ENCODE measurements around the gene SYNJ1. TPM values are rescaled to one million over a fixed set of nuclear protein-coding genes. Genes with fewer than 3 reads are reported as not detected.
A peak's percentile ranks its signal among the peaks of the same experiment; 100 is the strongest.

The SYNJ1 gene
- total and polyA plus RNA-seq, 12 donors, result 5.0 to 19.4 (median 10.9) TPM

DNA sequence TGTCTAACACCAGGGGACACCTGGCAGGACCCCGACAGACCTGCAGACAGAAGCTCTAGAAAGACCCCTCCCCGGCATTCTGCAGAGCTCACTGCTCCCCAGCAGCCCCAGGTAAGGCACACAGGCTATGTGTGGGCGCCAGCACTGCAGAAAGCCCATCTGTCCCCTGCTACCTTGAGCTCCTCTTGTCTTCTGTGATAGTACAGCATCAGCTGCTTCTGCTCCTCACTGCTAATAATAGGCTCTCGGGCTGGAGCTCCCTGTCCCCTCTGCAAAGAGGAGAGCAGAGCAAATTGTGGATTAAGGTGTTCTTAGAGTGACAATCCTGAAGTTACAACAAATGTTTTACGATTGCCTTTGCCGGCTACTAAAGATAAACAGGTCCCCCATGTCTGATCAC lies 125.7 kb downstream of the SYNJ1 start:
- DNase-seq, result no peak
- H3K4me1 ChIP-seq (replicated peaks in 1 of 2), result no peaks in the 10 kb centered on the region

DNA sequence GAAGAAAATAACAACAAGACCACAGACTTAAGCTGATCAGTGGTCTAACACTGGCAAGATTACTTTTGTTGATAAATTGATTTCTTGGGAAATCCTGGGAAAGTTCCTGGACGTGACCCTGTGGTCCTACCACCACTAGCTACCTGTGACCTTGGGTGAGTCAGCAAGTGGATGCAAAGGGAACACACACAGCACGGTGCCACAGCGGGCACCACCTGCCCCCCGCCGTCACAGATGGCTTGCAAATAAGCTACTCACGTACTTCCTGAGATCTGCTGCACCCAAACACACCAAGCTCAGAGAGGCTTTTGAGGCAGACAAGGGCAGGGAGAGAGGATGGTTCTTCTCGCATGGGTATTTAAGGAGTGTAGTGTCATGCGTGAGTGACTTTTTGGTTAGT lies 128.3 kb downstream of the SYNJ1 start:
- peak in 5 of 7 donors; percentile 24 to 58 (median 41) for DNase-seq
- Histone ChIP-seq H3K4me3 (no peak overlapping the region), H3K27me3 (no peaks in the 10 kb centered on the region), H3K27ac (no peak overlapping the region), H3K4me1 (replicated peaks in 1 of 2) (no peaks in the 10 kb centered on the region), H3K9me3 (replicated peaks in 1 of 3) (no peaks in the 10 kb centered on the region), H3K36me3 (replicated peaks in 1 of 2) (peaks cover 0 to 43% of the 10 kb centered on the region in 2 donors)
- 59 to 74% (median 70%) methylated on average over 4 to 8 of the region's 8 CpGs for WGBS, 4 donors
- TF ChIP-seq, protein P1, sequence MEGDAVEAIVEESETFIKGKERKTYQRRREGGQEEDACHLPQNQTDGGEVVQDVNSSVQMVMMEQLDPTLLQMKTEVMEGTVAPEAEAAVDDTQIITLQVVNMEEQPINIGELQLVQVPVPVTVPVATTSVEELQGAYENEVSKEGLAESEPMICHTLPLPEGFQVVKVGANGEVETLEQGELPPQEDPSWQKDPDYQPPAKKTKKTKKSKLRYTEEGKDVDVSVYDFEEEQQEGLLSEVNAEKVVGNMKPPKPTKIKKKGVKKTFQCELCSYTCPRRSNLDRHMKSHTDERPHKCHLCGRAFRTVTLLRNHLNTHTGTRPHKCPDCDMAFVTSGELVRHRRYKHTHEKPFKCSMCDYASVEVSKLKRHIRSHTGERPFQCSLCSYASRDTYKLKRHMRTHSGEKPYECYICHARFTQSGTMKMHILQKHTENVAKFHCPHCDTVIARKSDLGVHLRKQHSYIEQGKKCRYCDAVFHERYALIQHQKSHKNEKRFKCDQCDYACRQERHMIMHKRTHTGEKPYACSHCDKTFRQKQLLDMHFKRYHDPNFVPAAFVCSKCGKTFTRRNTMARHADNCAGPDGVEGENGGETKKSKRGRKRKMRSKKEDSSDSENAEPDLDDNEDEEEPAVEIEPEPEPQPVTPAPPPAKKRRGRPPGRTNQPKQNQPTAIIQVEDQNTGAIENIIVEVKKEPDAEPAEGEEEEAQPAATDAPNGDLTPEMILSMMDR (IDR thresholded peaks at IDR 0.05), result no peak
- TF ChIP-seq POLR2A (IDR thresholded peaks at IDR 0.05), result no peak
- intact Hi-C loops (cut with DNase I), result loop anchor here in 1 of 2 donors (10.0 kb wide), 1 partner anchor 195 kb away; no protein-coding TSS in a partner anchor

More for the DNA sequence above, 125.7 kb downstream of the SYNJ1 start:
- no peak overlapping the region for H3K27ac ChIP-seq
- intact Hi-C loops (cut with DNase I), result loop anchor here in 1 of 2 donors (5.0 kb wide), 1 partner anchor 205 kb away; no protein-coding TSS in a partner anchor
- TF ChIP-seq, protein P1 (IDR thresholded peaks at IDR 0.05), result no peak
- no peak for TF ChIP-seq POLR2A (IDR thresholded peaks at IDR 0.05)
- peaks cover 0 to 69% of the 10 kb centered on the region in 2 donors for H3K36me3 ChIP-seq (replicated peaks in 1 of 2)
- H3K9me3 ChIP-seq (replicated peaks in 1 of 3), result no peaks in the 10 kb centered on the region
- no peak overlapping the region for H3K4me3 ChIP-seq
- 92 to 98% (median 93%) methylated on average over 5 to 6 of the region's 6 CpGs for WGBS, 4 donors
- no peaks in the 10 kb centered on the region for H3K27me3 ChIP-seq

DNA sequence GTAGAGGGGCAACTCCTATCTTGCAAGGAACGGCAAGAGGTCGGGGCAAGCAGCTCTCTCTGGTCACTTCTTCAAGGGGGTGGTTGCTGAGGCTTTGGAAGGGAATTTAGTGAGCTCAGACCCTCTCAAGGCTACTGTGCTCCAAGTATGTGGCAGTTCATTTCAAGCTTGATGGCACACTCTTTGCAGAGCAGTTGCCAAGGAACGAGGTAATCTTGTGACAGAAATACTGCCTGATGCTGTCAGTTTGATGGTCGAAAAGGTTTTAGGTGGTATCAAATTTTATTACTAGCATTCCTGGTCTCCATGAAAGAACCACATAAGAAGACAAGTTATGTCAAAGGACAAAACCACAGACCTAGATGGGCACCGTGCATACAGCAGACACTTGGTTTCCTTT lies 128.7 kb downstream of the SYNJ1 start:
- TF ChIP-seq, protein P1 (IDR thresholded peaks at IDR 0.05), result no peak
- no peak for TF ChIP-seq POLR2A (IDR thresholded peaks at IDR 0.05)
- H3K9me3 ChIP-seq (replicated peaks in 1 of 3), result no peaks in the 10 kb centered on the region
- H3K27me3 ChIP-seq, result no peaks in the 10 kb centered on the region
- peaks cover 0 to 39% of the 10 kb centered on the region in 2 donors for H3K36me3 ChIP-seq (replicated peaks in 1 of 2)
- 64 to 85% (median 75%) methylated on average over 5 of the region's 5 CpGs for WGBS, 4 donors
- DNase-seq, result no peak
- H3K27ac ChIP-seq, result no peak overlapping the region
- intact Hi-C loops (cut with DNase I), result loop anchor here in 1 of 2 donors (10.0 kb wide), 1 partner anchor 194 kb away; no protein-coding TSS in a partner anchor
- H3K4me3 ChIP-seq, result no peak overlapping the region
- H3K4me1 ChIP-seq (replicated peaks in 1 of 2), result no peaks in the 10 kb centered on the region

DNA sequence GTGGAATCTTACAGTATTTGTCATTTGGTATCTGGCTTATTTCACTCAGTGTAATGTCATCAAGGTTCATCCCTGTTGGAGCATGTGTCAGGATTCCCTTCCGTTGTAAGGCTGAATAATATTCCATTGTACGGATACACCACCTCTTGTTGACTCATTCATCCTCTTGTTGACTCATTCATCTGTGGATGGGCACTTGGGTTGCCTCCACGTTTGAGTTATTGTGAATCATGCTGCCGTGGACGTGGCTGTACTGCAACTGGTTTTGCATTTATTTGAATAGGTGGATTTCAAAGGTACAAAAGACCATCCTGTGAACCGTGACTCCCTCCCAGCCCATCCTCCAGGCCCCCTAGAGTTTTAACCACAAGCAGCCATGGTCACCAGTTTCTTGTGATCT lies 130.6 kb downstream of the SYNJ1 start:
- H3K27me3 ChIP-seq, result no peaks in the 10 kb centered on the region
- H3K4me3 ChIP-seq, result no peak overlapping the region
- WGBS, 4 donors, result 53 to 67% (median 57%) methylated on average over 6 of the region's 6 CpGs
- TF ChIP-seq, protein P1 (IDR thresholded peaks at IDR 0.05), result no peak
- TF ChIP-seq POLR2A (IDR thresholded peaks at IDR 0.05), result no peak
- peaks cover 0 to 20% of the 10 kb centered on the region in 2 donors for H3K36me3 ChIP-seq (replicated peaks in 1 of 2)
- peak in 2 of 7 donors; percentile 6 to 18 for DNase-seq
- no peaks in the 10 kb centered on the region for H3K9me3 ChIP-seq (replicated peaks in 1 of 3)
- intact Hi-C loops (cut with DNase I), result loop anchor here in 1 of 2 donors (10.0 kb wide), 1 partner anchor 192 kb away; no protein-coding TSS in a partner anchor
- H3K4me1 ChIP-seq (replicated peaks in 1 of 2), result no peaks in the 10 kb centered on the region
- H3K27ac ChIP-seq, result no peak overlapping the region
